ENCODE measurements around the gene CDC14A. TPM values are rescaled to one million over a fixed set of nuclear protein-coding genes. Genes with fewer than 3 reads are reported as not detected.

The CDC14A gene
- total RNA-seq, 4 donors from 2014 or later, result 18.6 to 40.6 (median 28.8) TPM

GRCh38 chr1:100430325-100430756, 78.0 kb downstream of the CDC14A start:
- DNase-seq (ENCODE audit: low spot score in 2 of 2), result no peak
- H3K27me3 ChIP-seq, result no peaks in the 10 kb centered on the region
- no peaks in the 10 kb centered on the region for H3K9me3 ChIP-seq
- no peak overlapping the region for H3K27ac ChIP-seq
- H3K4me1 ChIP-seq, result peaks cover 0 to 6% (median 0%) of the 10 kb centered on the region in 4 donors
- no peaks in the 10 kb centered on the region for H3K36me3 ChIP-seq
- 63 to 70% methylated on average over 2 of the region's 2 CpGs for WGBS, 2 donors
- no peak for TF ChIP-seq EP300 (IDR thresholded peaks at IDR 0.05)
- TF ChIP-seq CTCF (IDR thresholded peaks at IDR 0.05), result no peak
- no peak for TF ChIP-seq POLR2A (IDR thresholded peaks at IDR 0.05)
- H3K4me3 ChIP-seq, result no peak overlapping the region

DNA sequence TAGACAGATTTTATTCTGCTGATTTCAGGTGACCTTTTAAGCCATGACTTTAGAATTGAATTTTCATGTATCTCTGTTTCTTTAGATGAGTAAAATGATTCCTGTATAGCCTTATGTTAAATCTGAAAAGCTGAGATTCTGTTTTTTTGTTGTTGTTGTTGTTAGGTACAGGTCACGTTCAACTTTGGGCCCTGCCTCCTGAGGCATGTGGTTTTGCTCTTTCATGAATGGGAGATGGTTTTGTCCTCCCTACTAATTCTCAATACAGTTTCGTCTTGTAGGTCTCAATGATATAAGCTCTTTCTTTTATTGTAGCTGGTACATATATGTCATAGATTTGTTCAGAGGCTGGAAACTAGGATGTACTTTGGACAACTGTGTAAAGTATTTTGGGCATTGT, 79.6 kb downstream of the CDC14A start:
- Histone ChIP-seq H3K36me3 (peaks cover 0 to under 1% (median 0%) of the 10 kb centered on the region in 3 donors), H3K27ac (no peak overlapping the region), H3K4me1 (peaks cover 0 to 6% (median 0%) of the 10 kb centered on the region in 4 donors), H3K27me3 (no peaks in the 10 kb centered on the region), H3K4me3 (no peak overlapping the region), H3K9me3 (no peaks in the 10 kb centered on the region)
- 88 to 89% methylated on average over 2 of the region's 2 CpGs for WGBS, 2 donors
- TF ChIP-seq EP300 (IDR thresholded peaks at IDR 0.05) (no peak), POLR2A (IDR thresholded peaks at IDR 0.05) (no peak), CTCF (IDR thresholded peaks at IDR 0.05) (no peak)
- DNase-seq (ENCODE audit: low spot score in 2 of 2), result no peak

GRCh38 chr1:100433563-100433962, 81.3 kb downstream of the CDC14A start:
- Histone ChIP-seq H3K4me1 (peaks cover 0 to 6% (median 0%) of the 10 kb centered on the region in 4 donors), H3K9me3 (no peaks in the 10 kb centered on the region), H3K27me3 (no peaks in the 10 kb centered on the region), H3K27ac (no peak overlapping the region), H3K36me3 (peaks cover 0 to 5% (median 0%) of the 10 kb centered on the region in 3 donors), H3K4me3 (no peak overlapping the region)
- TF ChIP-seq EP300 (IDR thresholded peaks at IDR 0.05) (no peak), POLR2A (IDR thresholded peaks at IDR 0.05) (no peak), CTCF (IDR thresholded peaks at IDR 0.05) (no peak)
- no peak for DNase-seq (ENCODE audit: low spot score in 2 of 2)
- 54 to 59% methylated on average over 1 of the region's 1 CpG for WGBS, 2 donors

- H3K27ac ChIP-seq, result no peak overlapping the region
- H3K36me3 ChIP-seq, result peaks cover 0 to 5% (median 0%) of the 10 kb centered on the region in 3 donors
- WGBS, 2 donors, result 73 to 86% methylated on average over 2 of the region's 2 CpGs
- no peak overlapping the region for H3K4me3 ChIP-seq
- TF ChIP-seq POLR2A (IDR thresholded peaks at IDR 0.05) (no peak), EP300 (IDR thresholded peaks at IDR 0.05) (no peak), CTCF (IDR thresholded peaks at IDR 0.05) (no peak)
- H3K27me3 ChIP-seq, result no peaks in the 10 kb centered on the region
- H3K9me3 ChIP-seq, result no peaks in the 10 kb centered on the region
- DNase-seq (ENCODE audit: low spot score in 2 of 2), result no peak
- H3K4me1 ChIP-seq, result peaks cover 0 to 5% (median 0%) of the 10 kb centered on the region in 4 donors
These were observed 82.5 kb downstream of the CDC14A start for GRCh38 chr1:100434831-100435230.

DNA sequence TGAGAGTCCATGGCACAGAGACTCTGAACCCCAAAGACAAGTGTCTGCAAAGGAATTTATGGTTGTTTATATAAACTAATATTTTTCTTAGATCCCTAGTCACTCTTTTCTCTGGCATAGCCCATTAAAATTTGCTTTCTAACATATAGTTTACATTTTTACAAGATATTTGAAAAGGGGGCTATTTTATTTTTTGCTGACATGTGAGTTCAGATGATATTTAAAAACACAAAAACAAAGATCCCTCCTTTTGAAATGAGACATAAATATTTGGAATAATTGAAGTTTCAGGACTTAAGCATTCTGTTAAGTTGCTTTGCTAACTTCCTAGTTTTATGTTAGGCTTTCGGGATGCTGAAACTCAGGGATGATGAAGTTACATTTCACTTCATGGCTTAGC, 86.1 kb downstream of the CDC14A start:
- no peak overlapping the region for H3K27ac ChIP-seq
- no peaks in the 10 kb centered on the region for H3K27me3 ChIP-seq
- H3K9me3 ChIP-seq, result no peaks in the 10 kb centered on the region
- no peak overlapping the region for H3K4me3 ChIP-seq
- H3K36me3 ChIP-seq, result peaks cover 0 to 5% (median 0%) of the 10 kb centered on the region in 3 donors
- TF ChIP-seq POLR2A (IDR thresholded peaks at IDR 0.05) (no peak), CTCF (IDR thresholded peaks at IDR 0.05) (no peak), EP300 (IDR thresholded peaks at IDR 0.05) (no peak)
- 90 to 100% methylated on average over 1 of the region's 1 CpG for WGBS, 2 donors
- DNase-seq (ENCODE audit: low spot score in 2 of 2), result no peak
- H3K4me1 ChIP-seq, result peaks cover 0 to 7% (median 0%) of the 10 kb centered on the region in 4 donors

All from tibial nerve (tissue), 4 donors.